Right atrium auricular region (tissue), 2 donors: ENCODE results near the gene SLIT3. TPM values are rescaled to one million over a fixed set of nuclear protein-coding genes. Genes with fewer than 3 reads are reported as not detected.

ENCODE experiments used
- DNase-seq: peaks from one replicate; pipeline ENCODE4 v3.0.0-alpha.2; 2019; ENCODE audit warnings: low spot score
- H3K27ac ChIP-seq, 2 donors: fragments of 200-600 bp; sonication (generic); 1 replicate in 1 of 2; 2 replicates in 1 of 2; pipeline ENCODE4 v1.5.1; 2016 to 2019
- H3K27me3 ChIP-seq, 2 donors: fragments of 200-600 bp; sonication (generic); one replicate each; pipeline versions ENCODE4 v1.5.1 to v1.6.0; 2017 to 2019
- H3K36me3 ChIP-seq: fragments of 200-600 bp; sonication (generic); one replicate; pipeline ENCODE4 v1.5.1; 2016
- H3K4me1 ChIP-seq, 2 donors: fragments of 200-600 bp; sonication (generic); one replicate each; pipeline versions ENCODE4 v1.5.1 to v1.6.0; 2017 to 2019
- H3K4me3 ChIP-seq, 2 donors: fragments of 200-600 bp; sonication (generic); 1 replicate in 1 of 2; 2 replicates in 1 of 2; pipeline ENCODE4 v1.5.1; 2017 to 2019; ENCODE audit warnings: mild to moderate bottlenecking in 1 of 2, moderate library complexity in 1 of 2
- H3K9me3 ChIP-seq, 2 donors: fragments of 200-600 bp; sonication (generic); one replicate each; pipeline ENCODE4 v1.5.1; 2019
- total RNA-seq, 2 donors: library from RNA; depleted of rRNA; stranded (reverse); fragments of >200 nt; gene quantifications; one replicate each; pipeline ENCODE4 v1.1.0, GENCODE V29; 2016
- TF ChIP-seq, protein P1 (sequence below), 2 donors: fragments of 200-600 bp; sonication (generic); IDR thresholded peaks; one replicate each; pipeline ENCODE4 v1.5.1; 2019; ENCODE audit warnings: antibody characterized with exemption in 2 of 2

The SLIT3 gene
- total RNA-seq, 2 donors from 2014 or later: 66.1 to 85.8 TPM

DNA sequence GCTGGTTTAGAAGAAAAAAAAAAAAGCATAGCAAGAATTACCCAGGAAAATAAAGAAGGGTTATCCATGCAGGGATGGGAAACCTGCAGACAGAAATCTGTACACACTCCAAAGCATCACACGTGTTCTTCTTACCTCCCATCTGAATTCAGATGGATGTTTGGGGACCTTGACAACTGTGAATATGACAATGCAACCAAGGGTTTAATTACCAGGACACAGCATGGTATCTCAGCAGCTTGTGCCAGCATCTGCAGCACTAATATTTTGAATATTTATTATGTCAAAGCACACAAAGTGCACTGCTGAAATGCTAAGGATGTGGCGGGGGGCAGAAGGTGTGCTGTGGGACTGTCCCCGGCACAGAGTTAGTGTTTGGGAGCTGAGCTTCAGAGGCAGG lies 47.9 kb downstream of the SLIT3 start:
- TF ChIP-seq, protein P1, sequence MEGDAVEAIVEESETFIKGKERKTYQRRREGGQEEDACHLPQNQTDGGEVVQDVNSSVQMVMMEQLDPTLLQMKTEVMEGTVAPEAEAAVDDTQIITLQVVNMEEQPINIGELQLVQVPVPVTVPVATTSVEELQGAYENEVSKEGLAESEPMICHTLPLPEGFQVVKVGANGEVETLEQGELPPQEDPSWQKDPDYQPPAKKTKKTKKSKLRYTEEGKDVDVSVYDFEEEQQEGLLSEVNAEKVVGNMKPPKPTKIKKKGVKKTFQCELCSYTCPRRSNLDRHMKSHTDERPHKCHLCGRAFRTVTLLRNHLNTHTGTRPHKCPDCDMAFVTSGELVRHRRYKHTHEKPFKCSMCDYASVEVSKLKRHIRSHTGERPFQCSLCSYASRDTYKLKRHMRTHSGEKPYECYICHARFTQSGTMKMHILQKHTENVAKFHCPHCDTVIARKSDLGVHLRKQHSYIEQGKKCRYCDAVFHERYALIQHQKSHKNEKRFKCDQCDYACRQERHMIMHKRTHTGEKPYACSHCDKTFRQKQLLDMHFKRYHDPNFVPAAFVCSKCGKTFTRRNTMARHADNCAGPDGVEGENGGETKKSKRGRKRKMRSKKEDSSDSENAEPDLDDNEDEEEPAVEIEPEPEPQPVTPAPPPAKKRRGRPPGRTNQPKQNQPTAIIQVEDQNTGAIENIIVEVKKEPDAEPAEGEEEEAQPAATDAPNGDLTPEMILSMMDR (IDR thresholded peaks at IDR 0.05): no peak
- H3K36me3 ChIP-seq: no peaks in the 10 kb centered on the region
- no peak overlapping the region for H3K4me3 ChIP-seq
- DNase-seq: no peak
- no peaks in the 10 kb centered on the region for H3K9me3 ChIP-seq
- H3K27ac ChIP-seq: no peak overlapping the region
- H3K27me3 ChIP-seq: no peaks in the 10 kb centered on the region
- H3K4me1 ChIP-seq: peaks cover 0 to 6% of the 10 kb centered on the region in 2 donors

DNA sequence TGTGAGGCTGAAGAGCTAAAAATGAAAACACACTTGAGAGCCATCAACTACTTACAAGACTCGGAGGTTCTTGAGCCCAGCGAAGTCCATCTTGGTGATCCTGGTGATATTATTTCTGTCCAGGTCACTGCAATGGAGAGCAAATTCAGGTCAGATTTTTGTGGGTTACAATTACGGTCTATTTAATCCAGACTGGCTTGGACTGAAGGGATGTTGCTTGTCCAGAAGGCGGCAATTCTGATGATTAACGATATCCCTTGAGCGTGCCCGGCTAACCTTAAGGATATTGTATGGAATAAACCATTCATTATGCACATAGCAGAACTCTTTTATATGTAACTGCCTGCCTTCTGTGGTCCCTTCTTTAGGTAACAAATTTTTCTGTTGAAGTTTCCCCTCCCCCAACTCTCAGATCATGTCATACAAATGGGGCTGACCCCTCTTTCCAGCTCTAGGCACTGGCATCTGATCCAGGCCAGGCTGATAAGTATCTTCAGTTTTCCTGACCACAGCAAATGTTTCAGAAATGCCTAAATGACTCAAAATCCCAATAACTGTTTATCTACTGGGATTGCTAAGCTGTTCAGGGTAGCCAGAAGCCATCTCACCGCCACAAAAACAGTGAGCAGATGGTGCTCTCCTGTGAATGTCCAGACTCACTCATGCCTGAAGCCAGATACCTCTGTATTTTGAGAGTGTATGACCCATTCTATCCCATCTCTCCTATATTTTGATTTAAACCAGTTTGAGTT lies 49.4 kb downstream of the SLIT3 start:
- peaks cover 0 to 6% of the 10 kb centered on the region in 2 donors for H3K4me1 ChIP-seq
- no peaks in the 10 kb centered on the region for H3K9me3 ChIP-seq
- H3K36me3 ChIP-seq: no peaks in the 10 kb centered on the region
- no peak overlapping the region for H3K27ac ChIP-seq
- no peaks in the 10 kb centered on the region for H3K27me3 ChIP-seq
- DNase-seq: no peak
- TF ChIP-seq, protein P1 (IDR thresholded peaks at IDR 0.05): no peak
- no peak overlapping the region for H3K4me3 ChIP-seq

DNA sequence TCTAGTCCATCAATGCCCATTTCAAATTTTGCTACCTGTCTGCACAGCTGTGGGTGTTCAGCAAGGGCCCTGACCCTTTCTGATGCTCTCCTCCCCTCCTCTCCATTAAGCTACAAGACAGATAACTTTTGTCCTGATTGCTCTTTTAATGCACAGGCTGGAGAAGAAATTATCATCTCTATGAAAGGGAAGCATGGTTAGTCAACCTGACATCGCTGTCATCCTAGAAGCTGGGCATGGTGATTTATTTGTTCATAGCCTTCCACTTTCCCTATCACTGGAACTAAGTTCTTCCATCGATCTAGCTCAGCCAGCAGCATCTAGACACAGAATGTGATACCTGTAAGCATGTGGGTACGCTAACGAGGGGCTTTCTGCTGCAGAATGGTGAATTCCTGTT lies 50.1 kb downstream of the SLIT3 start:
- H3K4me1 ChIP-seq: peaks cover 0 to 6% of the 10 kb centered on the region in 2 donors
- no peaks in the 10 kb centered on the region for H3K9me3 ChIP-seq
- H3K4me3 ChIP-seq: no peak overlapping the region
- H3K27ac ChIP-seq: no peak overlapping the region
- H3K27me3 ChIP-seq: no peaks in the 10 kb centered on the region
- no peak for DNase-seq
- TF ChIP-seq, protein P1 (IDR thresholded peaks at IDR 0.05): no peak
- H3K36me3 ChIP-seq: no peaks in the 10 kb centered on the region

DNA sequence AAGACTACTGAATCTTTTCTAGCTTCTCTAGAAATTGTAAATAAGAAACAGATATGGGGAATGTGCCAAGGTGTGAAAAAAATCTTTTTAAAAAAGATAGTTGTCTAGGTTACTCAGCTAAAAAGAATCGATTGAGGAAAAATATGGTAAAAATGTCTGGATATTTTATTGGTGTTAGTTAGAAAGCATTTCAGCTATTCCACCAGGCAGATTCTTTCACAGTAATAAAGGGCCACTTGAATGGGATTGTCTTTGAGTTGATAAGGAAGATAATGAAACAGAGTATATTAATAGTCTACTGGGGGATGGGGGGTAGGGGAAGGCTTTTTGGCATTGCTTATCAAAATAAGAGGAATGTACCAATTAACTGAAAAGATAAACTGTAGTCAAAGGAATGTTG lies 51.9 kb downstream of the SLIT3 start:
- DNase-seq: no peak
- TF ChIP-seq, protein P1 (IDR thresholded peaks at IDR 0.05): no peak
- peaks cover 0 to 6% of the 10 kb centered on the region in 2 donors for H3K4me1 ChIP-seq
- H3K4me3 ChIP-seq: no peak overlapping the region
- no peaks in the 10 kb centered on the region for H3K9me3 ChIP-seq
- H3K36me3 ChIP-seq: no peaks in the 10 kb centered on the region
- H3K27me3 ChIP-seq: no peaks in the 10 kb centered on the region
- H3K27ac ChIP-seq: no peak overlapping the region

DNA sequence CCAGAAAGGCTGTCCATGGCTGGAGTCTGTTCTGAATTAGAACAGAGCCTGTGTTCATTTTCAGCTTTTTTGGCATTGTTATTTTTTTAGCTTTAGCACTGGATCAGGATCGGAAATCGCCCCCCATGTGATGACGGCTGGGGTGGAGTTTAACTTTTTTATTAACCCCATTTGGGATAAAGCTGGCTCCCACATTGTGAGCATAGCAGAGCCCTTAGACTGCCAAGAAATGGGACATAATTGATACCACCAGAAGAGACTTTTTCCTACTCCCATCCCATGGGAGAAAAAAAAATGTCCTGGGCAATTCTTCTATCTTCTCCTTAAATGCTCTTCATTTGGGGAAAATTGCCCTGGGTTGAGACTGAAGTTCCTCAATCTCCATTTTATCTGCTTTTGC lies 52.4 kb downstream of the SLIT3 start:
- Histone ChIP-seq H3K36me3 (no peaks in the 10 kb centered on the region), H3K27me3 (no peaks in the 10 kb centered on the region), H3K4me1 (peaks cover 0 to 6% of the 10 kb centered on the region in 2 donors), H3K4me3 (no peak overlapping the region), H3K27ac (no peak overlapping the region), H3K9me3 (no peaks in the 10 kb centered on the region)
- DNase-seq: no peak
- TF ChIP-seq, protein P1 (IDR thresholded peaks at IDR 0.05): no peak

DNA sequence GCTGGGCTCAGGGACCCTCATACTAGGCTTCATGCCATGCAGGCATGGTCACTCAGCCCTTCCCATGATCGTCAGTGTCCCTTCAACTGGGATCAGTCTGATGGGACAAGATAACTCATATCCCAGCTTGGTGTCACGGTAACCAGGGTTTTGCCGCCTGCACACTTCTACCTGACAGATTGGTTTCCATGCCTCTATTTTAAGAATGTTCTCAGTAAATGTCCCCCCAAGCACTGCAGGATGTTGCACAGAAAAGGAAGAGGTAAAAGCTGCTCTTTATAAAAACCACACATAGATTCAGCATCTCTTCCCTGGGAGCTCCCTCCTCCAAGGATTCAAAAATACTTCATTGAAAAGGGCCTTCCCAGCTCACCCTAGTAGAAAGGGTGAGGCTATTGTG lies 56.1 kb downstream of the SLIT3 start:
- H3K9me3 ChIP-seq: peaks cover 0 to 3% of the 10 kb centered on the region in 2 donors
- TF ChIP-seq, protein P1 (IDR thresholded peaks at IDR 0.05): no peak
- DNase-seq: no peak
- no peaks in the 10 kb centered on the region for H3K36me3 ChIP-seq
- peaks cover 0 to 6% of the 10 kb centered on the region in 2 donors for H3K4me1 ChIP-seq
- no peaks in the 10 kb centered on the region for H3K27me3 ChIP-seq
- no peak overlapping the region for H3K4me3 ChIP-seq
- no peak overlapping the region for H3K27ac ChIP-seq
